AG04449 (cell line): ENCODE measurements around the gene PPP1R9B.

Source experiments
- CTCF ChIA-PET: fragments of 350-600 bp; formaldehyde crosslinking; extraction: SDS; loops from one replicate; lab custom pipeline; 2021; ENCODE audit warnings: antibody characterized with exemption; lab: Yijun Ruan, JAX
- POLR2A ChIA-PET: fragments of 400-600, 350-600 bp; formaldehyde crosslinking; extraction: SDS; loops from one replicate; lab custom pipeline; 2020; ENCODE audit warnings: antibody characterized with exemption, inconsistent platforms; lab: Yijun Ruan, JAX
- DNase-seq: peaks from one replicate; pipeline ENCODE4 v3.0.0-alpha.2; 2010; ENCODE audit warnings: low read depth, low spot score
- H3K4me3 ChIP-seq: 2 replicates; pipeline ENCODE4 v1.5.1; 2011; ENCODE audit warnings: low read depth, mild to moderate bottlenecking, control low read depth, low read length
- TF ChIP-seq, protein P1 (sequence below): IDR thresholded peaks from one replicate; pipeline ENCODE4 v1.5.1; 2011; ENCODE audit warnings: mild to moderate bottlenecking, moderate library complexity, low read length, control low read depth, inconsistent platforms; ENCODE audit not compliant: insufficient read depth; ENCODE audit errors: missing control alignments

The PPP1R9B gene

DNA sequence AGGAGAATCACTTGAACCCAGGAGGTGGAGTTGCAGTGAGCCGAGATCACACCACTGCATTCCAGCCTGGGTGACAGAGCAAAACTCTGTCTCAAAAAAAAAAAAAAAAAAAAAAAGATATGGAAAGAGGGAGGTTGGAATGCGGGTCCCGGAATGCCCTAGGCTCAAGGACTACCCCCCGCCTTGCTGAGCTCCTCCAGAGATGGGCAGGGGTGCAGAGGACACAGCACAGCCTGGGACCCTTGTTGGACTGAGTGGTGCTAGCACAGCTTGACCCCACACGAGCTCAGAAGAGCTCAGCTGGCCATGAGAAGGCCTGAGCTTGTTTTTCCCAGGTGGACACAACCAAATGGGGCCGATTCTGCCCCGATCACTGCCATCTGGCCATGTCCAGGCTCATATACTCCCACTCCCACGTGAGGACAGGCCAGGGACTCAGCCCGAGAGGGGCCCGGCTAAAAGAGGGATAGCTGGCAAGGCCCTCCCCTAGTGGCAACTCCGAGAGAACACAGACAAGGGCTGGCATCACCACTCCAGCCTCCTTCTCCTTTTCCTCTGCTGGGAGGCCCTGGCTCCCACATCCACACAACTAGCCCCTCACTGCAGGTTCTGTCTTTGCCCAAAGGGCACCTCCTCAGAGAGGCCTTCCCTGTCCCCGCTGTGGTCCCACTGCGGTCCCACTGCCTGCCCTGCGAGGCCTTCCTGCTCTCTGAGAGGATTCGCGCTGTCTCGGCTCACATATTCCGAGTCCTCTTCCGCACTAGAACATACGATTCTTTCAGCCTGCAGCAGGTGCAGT is 26.3 kb upstream of the PPP1R9B start:
- TF ChIP-seq, protein P1, sequence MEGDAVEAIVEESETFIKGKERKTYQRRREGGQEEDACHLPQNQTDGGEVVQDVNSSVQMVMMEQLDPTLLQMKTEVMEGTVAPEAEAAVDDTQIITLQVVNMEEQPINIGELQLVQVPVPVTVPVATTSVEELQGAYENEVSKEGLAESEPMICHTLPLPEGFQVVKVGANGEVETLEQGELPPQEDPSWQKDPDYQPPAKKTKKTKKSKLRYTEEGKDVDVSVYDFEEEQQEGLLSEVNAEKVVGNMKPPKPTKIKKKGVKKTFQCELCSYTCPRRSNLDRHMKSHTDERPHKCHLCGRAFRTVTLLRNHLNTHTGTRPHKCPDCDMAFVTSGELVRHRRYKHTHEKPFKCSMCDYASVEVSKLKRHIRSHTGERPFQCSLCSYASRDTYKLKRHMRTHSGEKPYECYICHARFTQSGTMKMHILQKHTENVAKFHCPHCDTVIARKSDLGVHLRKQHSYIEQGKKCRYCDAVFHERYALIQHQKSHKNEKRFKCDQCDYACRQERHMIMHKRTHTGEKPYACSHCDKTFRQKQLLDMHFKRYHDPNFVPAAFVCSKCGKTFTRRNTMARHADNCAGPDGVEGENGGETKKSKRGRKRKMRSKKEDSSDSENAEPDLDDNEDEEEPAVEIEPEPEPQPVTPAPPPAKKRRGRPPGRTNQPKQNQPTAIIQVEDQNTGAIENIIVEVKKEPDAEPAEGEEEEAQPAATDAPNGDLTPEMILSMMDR, result no peak
- no peak overlapping the region for H3K4me3 ChIP-seq
- DNase-seq, result no peak
- ChIA-PET CTCF (interaction anchor here (0.7 to 15.2 kb wide), 10 partner anchors 7 to 118 kb away, joined by 3 to 455 read pairs (median 6); partner anchors contain the start of gene TMEM92), POLR2A (interaction anchor here (0.5 to 44.9 kb wide), 7 partner anchors 11 to 112 kb away, joined by 3 to 2316 read pairs (median 43); partner anchors contain the start of genes COL1A1, SGCA and TMEM92)

DNA sequence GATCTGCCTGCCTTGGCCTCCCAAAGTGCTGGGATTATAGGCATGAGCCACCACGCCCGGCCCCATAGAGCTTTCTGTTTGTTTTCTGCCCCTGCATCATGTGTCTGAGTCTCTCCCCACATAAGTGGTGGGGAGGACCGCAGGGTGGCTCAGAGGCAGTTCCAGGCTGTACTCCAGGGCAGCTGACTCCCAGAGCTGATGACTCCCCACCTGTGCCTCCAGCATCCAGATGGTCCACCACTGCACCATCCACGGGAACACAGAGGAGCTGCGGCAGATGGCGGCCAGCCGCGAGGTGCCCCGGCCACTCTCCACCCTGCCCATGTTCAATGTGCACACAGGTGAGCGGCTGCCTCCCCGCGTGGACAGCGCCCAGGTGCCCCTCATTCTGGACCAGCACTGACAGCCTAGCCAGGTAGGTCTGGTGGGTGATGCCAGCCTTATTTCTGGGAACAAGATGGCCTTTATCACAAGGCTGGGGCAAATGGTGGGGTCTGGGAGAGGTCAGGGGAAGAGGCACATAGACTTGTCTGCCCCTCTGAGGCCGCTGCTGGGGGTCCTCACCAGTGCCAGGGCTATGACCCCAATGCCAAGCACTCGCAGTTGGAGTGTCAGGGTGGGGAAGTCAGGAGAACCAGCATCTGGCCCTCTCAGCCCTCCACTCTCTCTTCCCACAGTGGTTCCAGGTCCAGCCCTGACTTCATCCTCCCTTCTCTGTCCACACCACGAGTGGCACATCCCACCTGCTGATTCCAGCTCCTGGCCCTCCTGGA is 24.7 kb upstream of the PPP1R9B start:
- ChIA-PET POLR2A (interaction anchor here (0.6 to 44.9 kb wide), 10 partner anchors 12 to 117 kb away, joined by 3 to 2316 read pairs (median 5); partner anchors contain the start of genes COL1A1 and TMEM92), CTCF (interaction anchor here (1.2 to 15.2 kb wide), 10 partner anchors 10 to 120 kb away, joined by 3 to 455 read pairs (median 10); partner anchors contain the start of genes PPP1R9B, SGCA and TMEM92)
- DNase-seq, result no peak
- TF ChIP-seq, protein P1, result no peak
- no peak overlapping the region for H3K4me3 ChIP-seq

DNA sequence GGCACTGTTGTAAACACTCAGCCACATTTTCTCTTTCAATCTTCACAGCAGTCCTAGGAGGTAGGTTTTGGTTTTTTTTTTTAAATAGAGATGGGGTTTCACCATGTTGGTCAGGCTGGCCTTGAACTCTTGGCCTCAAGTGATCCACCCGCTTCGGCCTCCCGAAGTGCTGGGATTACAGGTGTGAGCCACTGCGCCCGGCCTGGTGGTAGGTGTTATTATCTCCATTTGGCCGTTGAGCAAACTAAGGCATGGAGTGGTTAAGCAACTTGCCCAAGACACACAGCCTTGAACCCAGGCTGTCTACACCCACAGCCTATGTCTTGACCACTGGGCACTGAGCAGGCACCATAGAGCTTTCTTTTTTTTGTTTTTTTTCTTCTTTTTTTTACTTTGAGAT is 24.0 kb upstream of the PPP1R9B start:
- no peak for DNase-seq
- ChIA-PET POLR2A (interaction anchor here (0.8 to 44.9 kb wide), 9 partner anchors 14 to 117 kb away, joined by 3 to 2316 read pairs (median 9); partner anchors contain the start of genes COL1A1 and TMEM92), CTCF (interaction anchor here (1.0 to 15.2 kb wide), 10 partner anchors 9 to 121 kb away, joined by 3 to 455 read pairs (median 8); partner anchors contain the start of genes PPP1R9B, SGCA and TMEM92)
- TF ChIP-seq, protein P1, result no peak
- no peak overlapping the region for H3K4me3 ChIP-seq

DNA sequence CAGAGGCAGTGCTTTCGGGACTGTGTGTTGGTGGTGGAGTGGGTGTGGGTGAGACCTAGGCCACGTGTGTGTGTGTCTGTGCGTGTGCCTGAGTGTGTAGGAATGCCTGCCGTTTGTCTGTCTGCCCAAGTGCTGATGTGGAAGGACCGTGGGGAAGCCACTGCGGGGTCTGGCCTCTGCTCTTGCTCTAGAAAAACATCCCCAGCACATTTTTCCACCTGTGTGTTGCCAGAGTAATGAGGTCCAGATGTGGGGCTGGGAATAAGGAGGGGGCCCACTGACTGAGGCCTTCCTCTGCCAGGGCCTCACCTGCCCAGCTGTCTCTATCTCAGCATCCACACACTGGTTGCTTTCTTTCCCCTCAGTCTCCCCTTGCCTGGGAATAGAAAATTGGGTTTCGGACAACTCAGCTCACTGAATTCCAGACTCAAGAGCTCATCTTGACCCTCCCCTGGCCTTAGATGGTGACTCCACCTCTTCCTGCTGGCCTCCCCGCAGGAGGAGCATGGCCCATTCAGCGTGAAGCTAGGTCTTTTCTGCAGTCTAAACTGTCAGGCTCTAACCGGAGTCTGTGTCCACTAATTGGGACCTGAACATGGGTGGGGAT is 23.0 kb upstream of the PPP1R9B start:
- CTCF ChIA-PET, result interaction anchor here (1.0 to 15.2 kb wide), 10 partner anchors 10 to 122 kb away, joined by 3 to 455 read pairs (median 8); partner anchors contain the start of genes COL1A1, PPP1R9B and TMEM92
- POLR2A ChIA-PET, result interaction anchor here (0.8 to 44.9 kb wide), 12 partner anchors 9 to 116 kb away, joined by 4 to 2316 read pairs (median 8); partner anchors contain the start of genes COL1A1 and TMEM92
- no peak overlapping the region for H3K4me3 ChIP-seq
- TF ChIP-seq, protein P1, result no peak
- no peak for DNase-seq

DNA sequence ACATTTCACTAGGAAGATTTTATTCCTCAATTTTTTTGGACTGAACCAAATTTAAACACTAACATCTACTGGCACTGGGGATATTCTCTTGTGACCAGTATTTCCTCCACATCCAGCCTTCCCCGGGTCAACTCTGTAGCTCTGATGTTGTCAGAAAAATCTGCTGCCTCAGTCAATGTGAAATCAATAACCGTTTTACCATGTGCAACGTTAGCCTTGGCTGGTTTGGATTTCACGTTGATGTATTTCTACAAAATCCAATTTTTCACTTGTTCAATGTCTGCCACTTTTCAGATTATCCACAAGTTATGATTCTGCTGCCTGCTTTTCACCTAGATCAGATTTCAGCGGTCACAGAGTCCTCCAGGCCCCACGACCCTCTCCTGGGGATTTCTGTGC is 22.5 kb upstream of the PPP1R9B start:
- no peak for DNase-seq
- no peak overlapping the region for H3K4me3 ChIP-seq
- TF ChIP-seq, protein P1, result no peak
- CTCF ChIA-PET, result interaction anchor here (1.0 to 15.2 kb wide), 9 partner anchors 12 to 122 kb away, joined by 4 to 455 read pairs (median 14); partner anchors contain the start of genes COL1A1, PPP1R9B and TMEM92
- POLR2A ChIA-PET, result interaction anchor here (0.6 to 44.9 kb wide), 13 partner anchors 9 to 126 kb away, joined by 3 to 2316 read pairs (median 8); partner anchors contain the start of genes COL1A1 and TMEM92
